H9 (cell line): ENCODE measurements around the gene DYNLT2B. TPM values are rescaled to one million over a fixed set of nuclear protein-coding genes. Genes with fewer than 3 reads are reported as not detected.

Experiments used
- DNase-seq: peaks from one replicate; pipeline ENCODE4 v3.0.0-alpha.2; 2017
- H2AFZ ChIP-seq: one replicate; pipeline ENCODE4 v1.6.1; 2013; ENCODE audit warnings: mild to moderate bottlenecking, low read length, control low read depth, moderate library complexity
- H2AK5ac ChIP-seq: 2 replicates; pipeline ENCODE4 v1.6.1; 2013; ENCODE audit warnings: low read length, control low read depth, mixed read lengths; ENCODE audit not compliant: insufficient read length
- H2BK120ac ChIP-seq: one replicate; pipeline ENCODE4 v1.6.1; 2013; ENCODE audit warnings: low read depth, mild to moderate bottlenecking, low read length, control low read depth, inconsistent platforms; ENCODE audit not compliant: poor library complexity, severe bottlenecking
- H2BK12ac ChIP-seq: 2 replicates; pipeline ENCODE4 v1.6.1; 2013; ENCODE audit warnings: low read length, control low read depth, mixed read lengths, low read depth; ENCODE audit not compliant: insufficient read length
- H2BK15ac ChIP-seq: 2 replicates; pipeline ENCODE4 v1.6.1; 2013; ENCODE audit warnings: low read depth, low read length, control low read depth
- H2BK20ac ChIP-seq: one replicate; pipeline ENCODE4 v1.6.1; 2013; ENCODE audit warnings: low read depth, mild to moderate bottlenecking, low read length, control low read depth, inconsistent platforms; ENCODE audit not compliant: poor library complexity, severe bottlenecking
- H2BK5ac ChIP-seq: 2 replicates; pipeline ENCODE4 v1.6.1; 2013; ENCODE audit warnings: low read length, control low read depth, mixed read lengths; ENCODE audit not compliant: insufficient read length
- H3K14ac ChIP-seq: 2 replicates; pipeline ENCODE4 v1.6.1; 2013; ENCODE audit warnings: low read length, control low read depth; ENCODE audit not compliant: insufficient read depth
- H3K18ac ChIP-seq: 2 replicates; pipeline ENCODE4 v1.6.1; 2013; ENCODE audit warnings: low read depth, mild to moderate bottlenecking, mixed read lengths, low read length, control low read depth; ENCODE audit not compliant: insufficient read length
- H3K23ac ChIP-seq: 2 replicates; pipeline ENCODE4 v1.6.1; 2013; ENCODE audit warnings: low read length, control low read depth, mixed read lengths, low read depth; ENCODE audit not compliant: insufficient read length
- H3K23me2 ChIP-seq: 2 replicates; pipeline ENCODE4 v1.6.1; 2013; ENCODE audit warnings: low read depth, mild to moderate bottlenecking, mixed read lengths, low read length, control low read depth; ENCODE audit not compliant: insufficient read length, poor library complexity, severe bottlenecking
- H3K27ac ChIP-seq: 2 replicates; pipeline ENCODE4 v1.5.1; 2013; ENCODE audit warnings: low read length, control low read depth, mixed read lengths, low read depth; ENCODE audit not compliant: insufficient read length
- H3K27me3 ChIP-seq: 2 replicates; pipeline ENCODE4 v1.6.1; 2013; ENCODE audit warnings: low read length, control low read depth, inconsistent platforms; ENCODE audit not compliant: insufficient read depth
- H3K4ac ChIP-seq: 2 replicates; pipeline ENCODE4 v1.6.1; 2013; ENCODE audit warnings: low read depth, mild to moderate bottlenecking, control low read depth, inconsistent platforms, low read length, moderate library complexity
- H3K4me1 ChIP-seq: 2 replicates; pipeline ENCODE4 v1.6.1; 2013; ENCODE audit warnings: low read length, control low read depth, inconsistent platforms; ENCODE audit not compliant: insufficient read depth
- H3K4me2 ChIP-seq: 2 replicates; pipeline ENCODE4 v1.6.1; 2013; ENCODE audit warnings: low read length, control low read depth, mixed read lengths; ENCODE audit not compliant: insufficient read length, insufficient read depth
- H3K56ac ChIP-seq: 2 replicates; pipeline ENCODE4 v1.6.1; 2013; ENCODE audit warnings: low read depth, mild to moderate bottlenecking, mixed read lengths, low read length, control low read depth; ENCODE audit not compliant: insufficient read length
- H3K79me1 ChIP-seq: 2 replicates; pipeline ENCODE4 v1.6.1; 2013; ENCODE audit warnings: low read depth, mild to moderate bottlenecking, moderate library complexity, low read length, control low read depth, inconsistent platforms; ENCODE audit not compliant: insufficient read depth, poor library complexity, severe bottlenecking
- H3K79me2 ChIP-seq: 2 replicates; pipeline ENCODE4 v1.6.1; 2013; ENCODE audit warnings: low read length, control low read depth, inconsistent platforms; ENCODE audit not compliant: insufficient read depth
- H3K9ac ChIP-seq: 2 replicates; pipeline ENCODE4 v1.6.1; 2013; ENCODE audit warnings: low read length, control low read depth, mixed read lengths; ENCODE audit not compliant: insufficient read length; ENCODE audit errors: extremely low read depth
- H3K9me3 ChIP-seq: one replicate; pipeline ENCODE4 v1.6.1; 2013; ENCODE audit warnings: low read depth, low read length, inconsistent platforms; ENCODE audit not compliant: control insufficient read depth
- H3T11ph ChIP-seq: one replicate; pipeline ENCODE4 v1.6.1; 2013; ENCODE audit warnings: mild to moderate bottlenecking, low read length, control low read depth, inconsistent platforms
- H4K20me1 ChIP-seq: one replicate; pipeline ENCODE4 v1.6.1; 2013; ENCODE audit not compliant: control insufficient read depth, insufficient read length, insufficient read depth
- H4K5ac ChIP-seq: 2 replicates; pipeline ENCODE4 v1.6.1; 2013; ENCODE audit warnings: low read depth, mild to moderate bottlenecking, mixed read lengths, low read length, control low read depth; ENCODE audit not compliant: insufficient read length
- H4K8ac ChIP-seq: replicated peaks from 2 replicates; pipeline ENCODE4 v1.6.1; 2013; ENCODE audit warnings: low read length, control low read depth, mixed read lengths, low read depth; ENCODE audit not compliant: insufficient read length
- H4K91ac ChIP-seq: 2 replicates; pipeline ENCODE4 v1.6.1; 2013; ENCODE audit warnings: low read depth, mild to moderate bottlenecking, moderate library complexity, mixed read lengths, low read length, control low read depth; ENCODE audit not compliant: insufficient read length
- H3K27ac Mint-ChIP-seq, 3 experiments: 2 replicates in 2 of 3; 3 replicates in 1 of 3; pipeline ENCODE4 v1.8.0; 2020 to 2021; ENCODE audit warnings: mixed read lengths in 3 of 3, mild to moderate bottlenecking in 1 of 3, moderate library complexity in 1 of 3
- H3K27me3 Mint-ChIP-seq: 2 replicates; pipeline ENCODE4 v1.8.0; 2021; ENCODE audit warnings: low read depth, mild to moderate bottlenecking, moderate library complexity, mixed read lengths
- H3K36me3 Mint-ChIP-seq, 3 experiments: 2 replicates in 2 of 3; 3 replicates in 1 of 3; pipeline ENCODE4 v1.8.0; 2020 to 2021; ENCODE audit warnings: low read depth in 3 of 3, mixed read lengths in 3 of 3; ENCODE audit not compliant: insufficient read depth in 1 of 3
- H3K4me1 Mint-ChIP-seq, 2 experiments: 2 replicates each; pipeline ENCODE4 v1.8.0; 2020; ENCODE audit warnings: mixed read lengths in 2 of 2
- H3K4me3 Mint-ChIP-seq, 2 experiments: 2 replicates in 1 of 2; 3 replicates in 1 of 2; pipeline ENCODE4 v1.8.0; 2020 to 2021; ENCODE audit warnings: mild to moderate bottlenecking in 2 of 2, mixed read lengths in 2 of 2, moderate library complexity in 1 of 2
- H3K9me3 Mint-ChIP-seq, 2 experiments: 2 replicates in 1 of 2; 3 replicates in 1 of 2; pipeline ENCODE4 v1.8.0; 2020; ENCODE audit warnings: mild to moderate bottlenecking in 2 of 2, mixed read lengths in 2 of 2, moderate library complexity in 1 of 2
- WGBS: extraction: QIAGEN DNeasy Blood & Tissue Kit; methylation state at CpG from one replicate; pipeline ENCODE4 v1.1.7; 2013; ENCODE audit warnings: missing lambda C conversion rate, low lambda C conversion rate, mixed read lengths; ENCODE audit not compliant: insufficient read length; ENCODE audit errors: extremely low coverage; 5-methylcytosine and 5-hydroxymethylcytosine counted together
- total RNA-seq: library from RNA; stranded (reverse); gene quantifications from 2 replicates; pipeline ENCODE4 v1.2.1, GENCODE V29; 2021
- TF ChIP-seq, protein P1 (sequence below): fragments of 200-600 bp; sonication (generic); conservative IDR thresholded peaks from 3 replicates; pipeline ENCODE4 v1.8.0; 2021; ENCODE audit warnings: antibody characterized with exemption, mild to moderate bottlenecking

The DYNLT2B gene
- total RNA-seq, 1 experiment from 2014 or later: 12.4 TPM

DNA sequence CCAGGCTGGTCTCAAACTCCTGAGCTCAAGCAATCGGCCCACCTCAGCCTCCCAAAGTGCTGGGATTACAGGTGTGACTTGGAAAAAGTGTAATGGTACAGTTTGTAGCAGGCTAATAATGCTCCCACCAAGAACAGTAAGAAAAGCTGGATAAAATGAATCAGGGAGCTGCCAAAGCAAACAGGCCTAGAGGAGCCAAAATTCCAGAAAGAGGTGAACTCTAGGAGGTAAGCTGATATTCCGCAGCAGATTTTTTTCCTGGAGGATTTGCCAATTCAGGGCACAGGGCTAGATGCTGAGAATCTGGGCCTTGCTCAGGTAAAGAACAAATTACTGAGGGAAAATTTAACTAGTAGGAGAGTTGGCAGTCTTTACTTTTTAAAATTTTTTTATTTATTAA, 19.5 kb downstream of the DYNLT2B start:
- Histone ChIP-seq H2AFZ (no peak overlapping the region), H3T11ph (no peak overlapping the region), H3K9me3 (no peaks in the 10 kb centered on the region), H3K23ac (no peak overlapping the region), H3K4me1 (no peaks in the 10 kb centered on the region), H2BK20ac (no peak overlapping the region), H2BK120ac (no peak overlapping the region), H3K56ac (no peak overlapping the region), H3K79me2 (no peaks in the 10 kb centered on the region), H3K4ac (no peak overlapping the region), H3K14ac (no peak overlapping the region), H2BK12ac (no peak overlapping the region), H4K8ac (no peak overlapping the region), H3K79me1 (no peaks in the 10 kb centered on the region), H3K27ac (no peak overlapping the region), H3K18ac (no peak overlapping the region), H3K27me3 (no peaks in the 10 kb centered on the region), H4K20me1 (no peaks in the 10 kb centered on the region), H3K23me2 (no peaks in the 10 kb centered on the region), H2BK5ac (no peak overlapping the region), H3K9ac (no peak overlapping the region), H2AK5ac (no peak overlapping the region), H3K4me2 (no peak overlapping the region), H4K91ac (no peak overlapping the region), H4K5ac (no peak overlapping the region), H2BK15ac (no peak overlapping the region)
- TF ChIP-seq, protein P1, sequence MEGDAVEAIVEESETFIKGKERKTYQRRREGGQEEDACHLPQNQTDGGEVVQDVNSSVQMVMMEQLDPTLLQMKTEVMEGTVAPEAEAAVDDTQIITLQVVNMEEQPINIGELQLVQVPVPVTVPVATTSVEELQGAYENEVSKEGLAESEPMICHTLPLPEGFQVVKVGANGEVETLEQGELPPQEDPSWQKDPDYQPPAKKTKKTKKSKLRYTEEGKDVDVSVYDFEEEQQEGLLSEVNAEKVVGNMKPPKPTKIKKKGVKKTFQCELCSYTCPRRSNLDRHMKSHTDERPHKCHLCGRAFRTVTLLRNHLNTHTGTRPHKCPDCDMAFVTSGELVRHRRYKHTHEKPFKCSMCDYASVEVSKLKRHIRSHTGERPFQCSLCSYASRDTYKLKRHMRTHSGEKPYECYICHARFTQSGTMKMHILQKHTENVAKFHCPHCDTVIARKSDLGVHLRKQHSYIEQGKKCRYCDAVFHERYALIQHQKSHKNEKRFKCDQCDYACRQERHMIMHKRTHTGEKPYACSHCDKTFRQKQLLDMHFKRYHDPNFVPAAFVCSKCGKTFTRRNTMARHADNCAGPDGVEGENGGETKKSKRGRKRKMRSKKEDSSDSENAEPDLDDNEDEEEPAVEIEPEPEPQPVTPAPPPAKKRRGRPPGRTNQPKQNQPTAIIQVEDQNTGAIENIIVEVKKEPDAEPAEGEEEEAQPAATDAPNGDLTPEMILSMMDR: no peak
- Mint-ChIP-seq H3K36me3 (peaks cover 1 to 20% (median 8%) of the 10 kb centered on the region in 3 experiments; a peak in 6 of 7 replicates), H3K27ac (no peak overlapping the region), H3K9me3 (no peaks in the 10 kb centered on the region), H3K4me1 (no peaks in the 10 kb centered on the region), H3K4me3 (no peak overlapping the region), H3K27me3 (no peaks in the 10 kb centered on the region)
- DNase-seq: no peak
- WGBS: no CpG with 5 or more reads among the region's 2 CpGs
